SK-N-SH treated with all-trans-retinoic acid at 6 μM for 48 hours (cell line): ENCODE data around the gene NHLRC1.

Experiments used
- ARNTL ChIP-seq: fragments of 450-650 bp; formaldehyde crosslinking; IDR thresholded peaks from 2 replicates; pipeline ENCODE4 v1.5.0; 2020; ENCODE audit warnings: low read depth, mild to moderate bottlenecking, moderate library complexity, borderline replicate concordance
- PATZ1 ChIP-seq: fragments of 250-450 bp; sonication (Bioruptor Pico); IDR thresholded peaks from 2 replicates; pipeline ENCODE4 v1.8.0; 2020; ENCODE audit warnings: mild to moderate bottlenecking, moderate library complexity, borderline replicate concordance
- PPARA ChIP-seq: fragments of 250-450 bp; sonication (Bioruptor Pico); IDR thresholded peaks from 2 replicates; pipeline ENCODE4 v1.5.0; 2020; ENCODE audit warnings: mild to moderate bottlenecking, borderline replicate concordance
- RARB ChIP-seq: fragments of 250-450 bp; sonication (Bioruptor Pico); IDR thresholded peaks from 2 replicates; pipeline ENCODE4 v1.8.0; 2021; ENCODE audit warnings: mild to moderate bottlenecking, moderate library complexity
- TCF4 ChIP-seq: fragments of 250-450 bp; sonication (Bioruptor Pico); IDR thresholded peaks from 2 replicates; pipeline ENCODE4 v1.8.0; 2021; ENCODE audit warnings: mild to moderate bottlenecking, moderate library complexity, borderline replicate concordance
- ZC3H10 ChIP-seq: fragments of 250-450 bp; sonication (Bioruptor Pico); IDR thresholded peaks from 2 replicates; pipeline ENCODE4 v1.5.1; 2021; ENCODE audit warnings: mild to moderate bottlenecking, moderate library complexity
- TF ChIP-seq, protein P1 (sequence below): fragments of 250-450 bp; sonication (Bioruptor Pico); IDR thresholded peaks from 2 replicates; pipeline ENCODE4 v1.5.1; 2020; ENCODE audit warnings: low read depth, mild to moderate bottlenecking, moderate library complexity

GRCh38 chr6:18155150-18155863 lies 32.8 kb upstream of the NHLRC1 start, which contains the start of gene KDM1B:
- TF ChIP-seq PATZ1 (CRISPR knock-in tag) (no peak), ZC3H10 (no peak), RARB (no peak), PPARA (CRISPR knock-in tag) (no peak), TCF4 (CRISPR knock-in tag) (no peak), ARNTL (CRISPR knock-in tag) (no peak)
- TF ChIP-seq, protein P1, sequence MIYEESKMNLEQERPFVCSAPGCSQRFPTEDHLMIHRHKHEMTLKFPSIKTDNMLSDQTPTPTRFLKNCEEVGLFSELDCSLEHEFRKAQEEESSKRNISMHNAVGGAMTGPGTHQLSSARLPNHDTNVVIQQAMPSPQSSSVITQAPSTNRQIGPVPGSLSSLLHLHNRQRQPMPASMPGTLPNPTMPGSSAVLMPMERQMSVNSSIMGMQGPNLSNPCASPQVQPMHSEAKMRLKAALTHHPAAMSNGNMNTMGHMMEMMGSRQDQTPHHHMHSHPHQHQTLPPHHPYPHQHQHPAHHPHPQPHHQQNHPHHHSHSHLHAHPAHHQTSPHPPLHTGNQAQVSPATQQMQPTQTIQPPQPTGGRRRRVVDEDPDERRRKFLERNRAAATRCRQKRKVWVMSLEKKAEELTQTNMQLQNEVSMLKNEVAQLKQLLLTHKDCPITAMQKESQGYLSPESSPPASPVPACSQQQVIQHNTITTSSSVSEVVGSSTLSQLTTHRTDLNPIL (CRISPR knock-in tag) = no peak
